MCF 10A (cell line): ENCODE measurements around the gene GABRG3. TPM values are rescaled to one million over a fixed set of nuclear protein-coding genes. Genes with fewer than 3 reads are reported as not detected.

Experiments used
- BruUV-seq: library from RNA; stranded (reverse); fragments of 400-500 nt; replicated peaks from 2 replicates; lab custom pipeline; 2021; lab: Mats Ljungman, UMichigan
- CTCF ChIA-PET: fragments of 300-600 bp; sonication (Branson Sonifier 250); formaldehyde crosslinking; extraction: SDS; loops from one replicate; lab custom pipeline; 2021; ENCODE audit warnings: antibody characterized with exemption, inconsistent platforms; lab: Yijun Ruan, JAX
- POLR2A ChIA-PET: fragments of 300-600, 350-650 bp; sonication (Branson Sonifier 250); formaldehyde crosslinking; extraction: SDS; loops from one replicate; lab custom pipeline; 2020; ENCODE audit warnings: antibody characterized with exemption, inconsistent platforms; lab: Yijun Ruan, JAX
- DNase-seq: peaks from one replicate; pipeline ENCODE4 v3.0.0-alpha.2; 2018; ENCODE audit not compliant: unreplicated experiment
- H3K27ac Mint-ChIP-seq: one replicate; pipeline ENCODE4 v1.8.0; 2022; ENCODE audit warnings: mild to moderate bottlenecking, low read depth, mixed read lengths; ENCODE audit not compliant: unreplicated experiment
- H3K27me3 Mint-ChIP-seq: one replicate; pipeline ENCODE4 v1.8.0; 2022; ENCODE audit warnings: mixed read lengths; ENCODE audit not compliant: insufficient read depth, unreplicated experiment
- H3K36me3 Mint-ChIP-seq: one replicate; pipeline ENCODE4 v1.8.0; 2022; ENCODE audit warnings: mild to moderate bottlenecking, moderate library complexity, mixed read lengths; ENCODE audit not compliant: insufficient read depth, unreplicated experiment
- H3K4me1 Mint-ChIP-seq: one replicate; pipeline ENCODE4 v1.8.0; 2022; ENCODE audit warnings: mixed read lengths; ENCODE audit not compliant: insufficient read depth, unreplicated experiment
- H3K4me3 Mint-ChIP-seq: one replicate; pipeline ENCODE4 v1.8.0; 2022; ENCODE audit warnings: mild to moderate bottlenecking, moderate library complexity, mixed read lengths; ENCODE audit not compliant: unreplicated experiment
- H3K9me3 Mint-ChIP-seq: one replicate; pipeline ENCODE4 v1.8.0; 2022; ENCODE audit warnings: mixed read lengths; ENCODE audit not compliant: unreplicated experiment
- CTCF ChIP-seq: fragments of 200-600 bp; IDR thresholded peaks from one replicate; pipeline ENCODE4 v1.8.0; 2022; ENCODE audit warnings: antibody characterized with exemption, mild to moderate bottlenecking; ENCODE audit not compliant: unreplicated experiment
- intact Hi-C: fragments of 100-400 bp; cut with micrococcal nuclease; formaldehyde crosslinking; loops from 2 replicates; pipeline ENCODE4 v1.14.1; 2022
- total RNA-seq: library from RNA; stranded (reverse); gene quantifications from 2 replicates; pipeline ENCODE4 v1.2.3, GENCODE V29; 2022

GABRG3 gene
- total RNA-seq, 1 experiment from 2014 or later = not detected

DNA sequence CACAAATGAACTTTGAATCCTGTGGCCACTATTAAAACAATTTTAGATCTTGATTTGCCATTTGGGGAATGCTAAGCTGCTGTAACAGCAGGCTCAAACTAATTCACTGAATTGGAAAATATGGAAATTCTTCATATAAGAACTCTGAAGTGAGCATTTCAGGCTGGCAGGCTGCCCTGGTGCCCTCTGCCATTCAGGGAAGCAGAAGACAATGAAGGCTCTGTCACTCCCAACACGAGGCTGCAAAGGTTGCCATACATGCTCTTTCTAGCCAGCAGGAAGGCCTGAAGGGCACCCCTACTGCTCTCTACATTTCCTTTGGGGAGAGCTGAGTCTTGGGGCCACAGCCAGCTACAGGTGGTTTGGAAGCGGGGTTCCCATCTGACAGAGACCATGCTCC is 88.0 kb downstream of the GABRG3 start:
- CTCF ChIA-PET = interaction anchor here (0.6 kb wide), 1 partner anchor 14 kb away, joined by 3 read pairs; no protein-coding TSS in a partner anchor
- no peak overlapping the region for H3K4me3 Mint-ChIP-seq
- H3K27ac Mint-ChIP-seq = no peak overlapping the region
- no TSS peak for BruUV-seq
- no peak for DNase-seq
- intact Hi-C loops = no loop called here
- H3K27me3 Mint-ChIP-seq = no peaks in the 10 kb centered on the region
- peaks cover 35% of the 10 kb centered on the region for H3K9me3 Mint-ChIP-seq
- no peaks in the 10 kb centered on the region for H3K4me1 Mint-ChIP-seq
- no peaks in the 10 kb centered on the region for H3K36me3 Mint-ChIP-seq
- TF ChIP-seq CTCF = no peak
- POLR2A ChIA-PET = no interaction called here

DNA sequence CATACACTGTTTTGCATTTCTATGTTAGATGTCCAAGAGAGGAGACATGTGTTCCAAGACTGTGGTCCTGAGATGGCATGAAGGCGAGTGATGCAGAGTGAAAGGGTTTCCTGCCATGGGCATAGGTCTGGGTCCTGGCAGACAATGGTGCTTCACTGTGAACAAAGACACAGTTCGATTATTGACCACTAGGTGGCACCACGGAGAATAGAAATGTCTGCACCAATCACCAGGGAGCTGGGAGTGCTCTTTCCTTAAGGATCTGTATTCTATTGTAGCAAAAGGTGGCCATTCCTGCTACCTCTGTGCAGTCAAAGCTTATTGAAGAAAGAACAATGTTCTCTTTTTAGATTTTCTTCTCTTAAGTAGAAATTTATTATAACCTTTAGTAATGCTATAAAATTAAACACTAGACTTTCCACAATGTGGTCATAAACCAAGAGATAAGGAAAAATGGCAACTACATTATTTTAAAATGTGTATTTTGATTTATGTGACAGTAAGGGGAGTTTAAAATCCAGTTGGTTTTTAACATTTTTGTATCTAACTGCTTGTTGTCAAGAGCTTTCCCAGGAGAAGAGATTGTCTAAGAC is 88.7 kb downstream of the GABRG3 start:
- Mint-ChIP-seq H3K9me3 (peaks cover 33% of the 10 kb centered on the region), H3K36me3 (no peaks in the 10 kb centered on the region), H3K27ac (no peak overlapping the region), H3K27me3 (no peaks in the 10 kb centered on the region), H3K4me3 (no peak overlapping the region), H3K4me1 (no peaks in the 10 kb centered on the region)
- no TSS peak for BruUV-seq
- CTCF ChIA-PET = no interaction called here
- intact Hi-C loops = no loop called here
- TF ChIP-seq CTCF = peak; percentile 18
- peak; percentile 8 for DNase-seq
- POLR2A ChIA-PET = no interaction called here

GRCh38 chr15:27061739-27062138 is 90.8 kb downstream of the GABRG3 start:
- ChIA-PET POLR2A (no interaction called here), CTCF (interaction anchor here (0.6 kb wide), 1 partner anchor 82 kb away, joined by 3 read pairs; no protein-coding TSS in a partner anchor)
- Mint-ChIP-seq H3K36me3 (no peaks in the 10 kb centered on the region), H3K27me3 (no peaks in the 10 kb centered on the region), H3K27ac (no peak overlapping the region), H3K4me3 (no peak overlapping the region), H3K4me1 (no peaks in the 10 kb centered on the region), H3K9me3 (peaks cover 31% of the 10 kb centered on the region)
- no peak for DNase-seq
- intact Hi-C loops = no loop called here
- no TSS peak for BruUV-seq
- TF ChIP-seq CTCF = no peak

GRCh38 chr15:27062951-27063350 is 92.0 kb downstream of the GABRG3 start:
- DNase-seq = no peak
- POLR2A ChIA-PET = no interaction called here
- TF ChIP-seq CTCF = no peak
- no peaks in the 10 kb centered on the region for H3K27me3 Mint-ChIP-seq
- no peak overlapping the region for H3K4me3 Mint-ChIP-seq
- peaks cover 31% of the 10 kb centered on the region for H3K9me3 Mint-ChIP-seq
- intact Hi-C loops = no loop called here
- BruUV-seq = no TSS peak
- H3K36me3 Mint-ChIP-seq = peaks cover 5% of the 10 kb centered on the region
- H3K27ac Mint-ChIP-seq = no peak overlapping the region
- no peaks in the 10 kb centered on the region for H3K4me1 Mint-ChIP-seq
- CTCF ChIA-PET = no interaction called here
